ENCODE data around the gene ZNF573. TPM values are rescaled to one million over a fixed set of nuclear protein-coding genes. Genes with fewer than 3 reads are reported as not detected.

The ZNF573 gene
- total RNA-seq (2021): 12.4 to 14.9 TPM (median 12.7 TPM) in 3 replicates
- percentile 60 among the genes with signal in this experiment for Bru-seq, nascent RNA
- long read RNA-seq, experiment 1: 0 reads
- long read RNA-seq, experiment 2: 0 reads
- long read RNA-seq, experiment 3, partial matches to known transcripts: 2 of 12 reads
- long read RNA-seq, experiment 3, other reads (novel, unspliced or antisense): 5 of 12 reads

DNA sequence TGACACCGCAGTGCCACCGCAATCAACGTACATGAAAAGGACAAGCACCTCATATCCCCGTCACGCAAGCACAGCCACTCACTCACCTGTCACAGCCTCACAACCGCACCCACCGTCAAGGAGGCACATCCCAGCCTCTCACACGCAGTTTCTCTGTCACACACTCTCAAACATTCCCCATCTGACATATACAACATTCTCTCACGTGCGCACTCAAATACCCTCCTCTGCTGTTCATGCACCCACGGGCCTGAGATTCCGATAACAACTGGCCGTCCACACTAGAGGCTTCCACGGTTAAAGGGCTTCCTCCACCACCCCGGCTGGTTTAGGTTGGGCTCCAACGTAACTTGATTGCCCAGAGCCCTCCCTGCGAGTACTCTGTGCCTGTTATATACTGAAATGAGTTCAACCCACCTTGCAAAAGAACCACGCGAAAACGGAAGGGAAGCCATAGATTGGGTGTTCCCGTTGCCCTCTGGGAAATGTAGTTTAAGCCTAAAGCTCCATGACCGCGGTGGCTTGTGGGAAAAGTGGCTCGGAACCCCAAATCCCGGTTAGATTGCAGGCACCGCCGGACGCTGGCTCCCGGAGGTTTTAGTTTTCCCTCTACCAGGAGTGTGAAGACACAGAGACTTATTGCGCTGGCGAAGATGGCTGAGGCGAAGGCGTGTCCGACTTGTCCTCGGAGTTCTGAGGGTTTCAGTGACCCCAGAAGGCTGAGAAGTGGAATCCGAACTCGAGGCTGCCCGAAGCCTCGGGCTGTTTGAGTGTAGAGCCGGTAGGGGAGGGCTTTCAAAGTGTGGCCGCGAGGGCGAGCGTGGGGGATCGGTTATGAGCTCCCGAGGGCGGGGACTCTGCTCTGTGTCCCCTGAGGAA lies at the start of gene ZNF573:
Gene ZNF573, minus strand, starts transcription at position 460 of the 879 bp plus-strand sequence. CDS start 5,857 bp downstream, outside the sequence.
- H3K36me3 Mint-ChIP-seq: no peaks in the 10 kb centered on the region
- DNase-seq (ENCODE audit: low spot score): peak; percentile 84
- peak within 1 kb of the TSS; percentile 96 for H3K27ac Mint-ChIP-seq
- peaks cover 3% of the 10 kb centered on the region; the same call in 1 of the 2 replicates for H3K4me1 Mint-ChIP-seq
- TF ChIP-seq, protein P1, sequence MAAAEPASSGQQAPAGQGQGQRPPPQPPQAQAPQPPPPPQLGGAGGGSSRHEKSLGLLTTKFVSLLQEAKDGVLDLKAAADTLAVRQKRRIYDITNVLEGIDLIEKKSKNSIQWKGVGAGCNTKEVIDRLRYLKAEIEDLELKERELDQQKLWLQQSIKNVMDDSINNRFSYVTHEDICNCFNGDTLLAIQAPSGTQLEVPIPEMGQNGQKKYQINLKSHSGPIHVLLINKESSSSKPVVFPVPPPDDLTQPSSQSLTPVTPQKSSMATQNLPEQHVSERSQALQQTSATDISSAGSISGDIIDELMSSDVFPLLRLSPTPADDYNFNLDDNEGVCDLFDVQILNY (CRISPR knock-in tag; IDR thresholded peaks at IDR 0.05): 0 out of 2 replicates have a peak, but pooled peaks have one; percentile 39
- TF ChIP-seq CREM (CRISPR knock-in tag; IDR thresholded peaks at IDR 0.05) (0 out of 2 replicates have a peak, but pooled peaks have one; percentile 34), TEAD1 (CRISPR knock-in tag; IDR thresholded peaks at IDR 0.05) (peak; percentile 43; the same call in 1 of the 2 replicates), SP1 (CRISPR knock-in tag; conservative IDR thresholded peaks at IDR 0.05) (peak; percentile 59; the same call in 1 of the 2 replicates), SMAD3 (CRISPR knock-in tag; IDR thresholded peaks at IDR 0.05; ENCODE audit: borderline replicate concordance) (0 out of 2 replicates have a peak, but pooled peaks have one; percentile 10), JUN (CRISPR knock-in tag; IDR thresholded peaks at IDR 0.05) (no peak), ZNF423 (CRISPR knock-in tag; IDR thresholded peaks at IDR 0.05) (no peak), TP53 (CRISPR knock-in tag; IDR thresholded peaks at IDR 0.05) (no peak), FOXP1 (CRISPR knock-in tag; IDR thresholded peaks at IDR 0.05; ENCODE audit: borderline replicate concordance) (peak; percentile 57; the same call in 1 of the 2 replicates), GABPB1 (CRISPR knock-in tag; IDR thresholded peaks at IDR 0.05) (peak; percentile 64; the same call in 1 of the 2 replicates), MYBL2 (CRISPR knock-in tag; IDR thresholded peaks at IDR 0.05) (0 out of 2 replicates have a peak, but pooled peaks have one; percentile 57), PRRX2 (CRISPR knock-in tag; IDR thresholded peaks at IDR 0.05) (no peak)
- TF ChIP-seq, protein P2, sequence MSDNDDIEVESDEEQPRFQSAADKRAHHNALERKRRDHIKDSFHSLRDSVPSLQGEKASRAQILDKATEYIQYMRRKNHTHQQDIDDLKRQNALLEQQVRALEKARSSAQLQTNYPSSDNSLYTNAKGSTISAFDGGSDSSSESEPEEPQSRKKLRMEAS (CRISPR knock-in tag; IDR thresholded peaks at IDR 0.05): peak; percentile 71; the same call in 1 of the 2 replicates
- TF ChIP-seq, protein P3, sequence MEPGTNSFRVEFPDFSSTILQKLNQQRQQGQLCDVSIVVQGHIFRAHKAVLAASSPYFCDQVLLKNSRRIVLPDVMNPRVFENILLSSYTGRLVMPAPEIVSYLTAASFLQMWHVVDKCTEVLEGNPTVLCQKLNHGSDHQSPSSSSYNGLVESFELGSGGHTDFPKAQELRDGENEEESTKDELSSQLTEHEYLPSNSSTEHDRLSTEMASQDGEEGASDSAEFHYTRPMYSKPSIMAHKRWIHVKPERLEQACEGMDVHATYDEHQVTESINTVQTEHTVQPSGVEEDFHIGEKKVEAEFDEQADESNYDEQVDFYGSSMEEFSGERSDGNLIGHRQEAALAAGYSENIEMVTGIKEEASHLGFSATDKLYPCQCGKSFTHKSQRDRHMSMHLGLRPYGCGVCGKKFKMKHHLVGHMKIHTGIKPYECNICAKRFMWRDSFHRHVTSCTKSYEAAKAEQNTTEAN (CRISPR knock-in tag; IDR thresholded peaks at IDR 0.05): 0 out of 2 replicates have a peak, but pooled peaks have one; percentile 60
- TF ChIP-seq, protein P4, sequence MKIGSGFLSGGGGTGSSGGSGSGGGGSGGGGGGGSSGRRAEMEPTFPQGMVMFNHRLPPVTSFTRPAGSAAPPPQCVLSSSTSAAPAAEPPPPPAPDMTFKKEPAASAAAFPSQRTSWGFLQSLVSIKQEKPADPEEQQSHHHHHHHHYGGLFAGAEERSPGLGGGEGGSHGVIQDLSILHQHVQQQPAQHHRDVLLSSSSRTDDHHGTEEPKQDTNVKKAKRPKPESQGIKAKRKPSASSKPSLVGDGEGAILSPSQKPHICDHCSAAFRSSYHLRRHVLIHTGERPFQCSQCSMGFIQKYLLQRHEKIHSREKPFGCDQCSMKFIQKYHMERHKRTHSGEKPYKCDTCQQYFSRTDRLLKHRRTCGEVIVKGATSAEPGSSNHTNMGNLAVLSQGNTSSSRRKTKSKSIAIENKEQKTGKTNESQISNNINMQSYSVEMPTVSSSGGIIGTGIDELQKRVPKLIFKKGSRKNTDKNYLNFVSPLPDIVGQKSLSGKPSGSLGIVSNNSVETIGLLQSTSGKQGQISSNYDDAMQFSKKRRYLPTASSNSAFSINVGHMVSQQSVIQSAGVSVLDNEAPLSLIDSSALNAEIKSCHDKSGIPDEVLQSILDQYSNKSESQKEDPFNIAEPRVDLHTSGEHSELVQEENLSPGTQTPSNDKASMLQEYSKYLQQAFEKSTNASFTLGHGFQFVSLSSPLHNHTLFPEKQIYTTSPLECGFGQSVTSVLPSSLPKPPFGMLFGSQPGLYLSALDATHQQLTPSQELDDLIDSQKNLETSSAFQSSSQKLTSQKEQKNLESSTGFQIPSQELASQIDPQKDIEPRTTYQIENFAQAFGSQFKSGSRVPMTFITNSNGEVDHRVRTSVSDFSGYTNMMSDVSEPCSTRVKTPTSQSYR (CRISPR knock-in tag; IDR thresholded peaks at IDR 0.05): no peak
- TF ChIP-seq, protein P5, sequence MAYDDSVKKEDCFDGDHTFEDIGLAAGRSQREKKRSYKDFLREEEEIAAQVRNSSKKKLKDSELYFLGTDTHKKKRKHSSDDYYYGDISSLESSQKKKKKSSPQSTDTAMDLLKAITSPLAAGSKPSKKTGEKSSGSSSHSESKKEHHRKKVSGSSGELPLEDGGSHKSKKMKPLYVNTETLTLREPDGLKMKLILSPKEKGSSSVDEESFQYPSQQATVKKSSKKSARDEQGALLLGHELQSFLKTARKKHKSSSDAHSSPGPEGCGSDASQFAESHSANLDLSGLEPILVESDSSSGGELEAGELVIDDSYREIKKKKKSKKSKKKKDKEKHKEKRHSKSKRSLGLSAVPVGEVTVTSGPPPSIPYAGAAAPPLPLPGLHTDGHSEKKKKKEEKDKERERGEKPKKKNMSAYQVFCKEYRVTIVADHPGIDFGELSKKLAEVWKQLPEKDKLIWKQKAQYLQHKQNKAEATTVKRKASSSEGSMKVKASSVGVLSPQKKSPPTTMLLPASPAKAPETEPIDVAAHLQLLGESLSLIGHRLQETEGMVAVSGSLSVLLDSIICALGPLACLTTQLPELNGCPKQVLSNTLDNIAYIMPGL (CRISPR knock-in tag; IDR thresholded peaks at IDR 0.05): peak; percentile 58
- TF ChIP-seq, protein P6, sequence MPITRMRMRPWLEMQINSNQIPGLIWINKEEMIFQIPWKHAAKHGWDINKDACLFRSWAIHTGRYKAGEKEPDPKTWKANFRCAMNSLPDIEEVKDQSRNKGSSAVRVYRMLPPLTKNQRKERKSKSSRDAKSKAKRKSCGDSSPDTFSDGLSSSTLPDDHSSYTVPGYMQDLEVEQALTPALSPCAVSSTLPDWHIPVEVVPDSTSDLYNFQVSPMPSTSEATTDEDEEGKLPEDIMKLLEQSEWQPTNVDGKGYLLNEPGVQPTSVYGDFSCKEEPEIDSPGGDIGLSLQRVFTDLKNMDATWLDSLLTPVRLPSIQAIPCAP (CRISPR knock-in tag; IDR thresholded peaks at IDR 0.05): 0 out of 2 replicates have a peak, but pooled peaks have one; percentile 24
- H3K9me3 Mint-ChIP-seq: no peaks in the 10 kb centered on the region
- no peaks in the 10 kb centered on the region for H3K27me3 Mint-ChIP-seq (ENCODE audit: low read depth)
- ChIA-PET CTCF (interaction anchor here (0.5 to 2.6 kb wide), 6 partner anchors 14 to 1428 kb away, joined by 3 to 13 read pairs (median 4); partner anchors contain the start of genes WDR87, ZNF540, ZNF571 and ZNF607), POLR2A (interaction anchor here (0.6 to 1.6 kb wide), 6 partner anchors 9 to 225 kb away, joined by 5 to 7 read pairs (median 5); partner anchors contain the start of genes SIPA1L3, WDR87, ZNF540 and ZNF571)
- peak within 1 kb of the TSS; percentile 94 for H3K4me3 Mint-ChIP-seq
- peak; percentile 95 for ATAC-seq

All from WTC11 (cell line).